HG03571 (cell line): ENCODE data around the gene RCOR3.
"Not testable (repeated sequence)": the region's sequence is repeated elsewhere in the genome, so short reads cannot be mapped to it uniquely, and the experiment has no call there.

Experiments
- ATAC-seq: cut with Tn5 transposase; IDR thresholded peaks from one replicate; pipeline ENCODE4 v1.9.1; 2021; ENCODE audit not compliant: unreplicated experiment

RCOR3 gene

GRCh38 chr1:211260141-211261107, 1.3 kb downstream of the RCOR3 start:
- peak; percentile 35 for ATAC-seq

- ATAC-seq: no peak
Observed at GRCh38 chr1:211261229-211261628, 2.1 kb downstream of the RCOR3 start.

DNA sequence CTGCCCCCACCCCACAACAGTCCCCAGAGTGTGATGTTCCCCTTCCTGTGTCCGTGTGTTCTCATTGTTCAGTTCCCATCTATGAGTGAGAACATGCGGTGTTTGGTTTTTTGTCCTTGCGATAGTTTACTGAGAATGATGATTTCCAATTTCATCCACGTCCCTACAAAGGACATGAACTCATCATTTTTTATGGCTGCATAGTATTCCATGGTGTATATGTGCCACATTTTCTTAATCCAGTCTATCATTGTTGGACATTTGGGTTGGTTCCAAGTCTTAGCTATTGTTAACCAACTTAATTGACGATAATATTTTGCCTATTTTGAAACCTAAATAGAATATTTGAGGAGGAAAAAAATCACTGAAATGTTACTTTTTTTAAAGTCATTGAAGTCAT, 3.9 kb downstream of the RCOR3 start:
- not testable (repeated sequence) for ATAC-seq

DNA sequence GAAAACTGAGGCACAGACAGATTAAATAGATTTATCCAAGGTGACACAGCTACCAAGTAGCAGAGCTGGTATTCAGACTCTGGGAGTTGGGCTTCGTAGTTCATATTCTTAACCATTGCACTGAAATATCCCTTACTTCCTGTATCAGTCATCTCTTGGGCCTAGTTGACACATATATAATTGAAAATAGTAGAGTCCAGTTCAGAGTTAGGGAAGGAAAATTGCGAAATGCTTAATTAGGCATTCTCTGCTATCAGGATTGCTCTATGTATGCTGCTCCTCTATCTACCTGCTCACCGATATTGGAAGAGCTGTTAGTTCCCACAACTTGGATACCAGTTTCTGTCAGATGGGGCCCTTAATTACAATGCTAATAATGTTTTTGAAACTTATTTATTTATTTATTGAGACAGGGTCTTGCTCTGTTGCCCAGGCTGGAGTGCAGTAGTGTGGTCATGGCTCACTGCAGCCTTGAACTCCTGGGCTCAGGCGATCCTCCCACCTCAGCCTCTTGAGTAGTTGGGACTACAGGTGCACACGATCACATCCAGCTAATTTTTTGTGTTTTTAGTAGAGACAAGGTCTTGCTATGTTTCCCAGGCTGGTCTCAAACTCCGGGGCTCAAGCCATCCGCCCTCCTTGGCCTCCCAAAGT, 8.2 kb downstream of the RCOR3 start:
- no peak for ATAC-seq

DNA sequence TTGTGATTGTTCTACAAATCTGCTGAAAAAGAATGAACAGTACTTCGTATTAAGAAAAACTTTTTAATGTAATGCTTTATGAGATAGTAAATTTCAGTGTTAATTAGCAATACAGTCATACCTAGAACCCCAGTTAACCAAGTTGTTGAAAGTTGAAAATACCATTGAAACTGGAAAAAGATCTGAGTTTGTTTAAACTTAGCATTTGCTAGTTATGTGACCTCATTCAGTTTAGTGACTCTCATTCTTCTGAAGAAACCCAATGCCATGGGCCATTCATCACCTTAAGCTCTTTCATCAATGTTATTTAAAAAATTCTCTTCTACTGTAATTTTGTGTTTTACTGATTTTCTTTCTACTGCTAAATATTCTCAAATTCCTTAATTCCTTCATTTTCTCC, 20.2 kb downstream of the RCOR3 start:
- ATAC-seq: no peak

- ATAC-seq: no peak
Observed at GRCh38 chr1:211280910-211281309, 21.7 kb downstream of the RCOR3 start.

DNA sequence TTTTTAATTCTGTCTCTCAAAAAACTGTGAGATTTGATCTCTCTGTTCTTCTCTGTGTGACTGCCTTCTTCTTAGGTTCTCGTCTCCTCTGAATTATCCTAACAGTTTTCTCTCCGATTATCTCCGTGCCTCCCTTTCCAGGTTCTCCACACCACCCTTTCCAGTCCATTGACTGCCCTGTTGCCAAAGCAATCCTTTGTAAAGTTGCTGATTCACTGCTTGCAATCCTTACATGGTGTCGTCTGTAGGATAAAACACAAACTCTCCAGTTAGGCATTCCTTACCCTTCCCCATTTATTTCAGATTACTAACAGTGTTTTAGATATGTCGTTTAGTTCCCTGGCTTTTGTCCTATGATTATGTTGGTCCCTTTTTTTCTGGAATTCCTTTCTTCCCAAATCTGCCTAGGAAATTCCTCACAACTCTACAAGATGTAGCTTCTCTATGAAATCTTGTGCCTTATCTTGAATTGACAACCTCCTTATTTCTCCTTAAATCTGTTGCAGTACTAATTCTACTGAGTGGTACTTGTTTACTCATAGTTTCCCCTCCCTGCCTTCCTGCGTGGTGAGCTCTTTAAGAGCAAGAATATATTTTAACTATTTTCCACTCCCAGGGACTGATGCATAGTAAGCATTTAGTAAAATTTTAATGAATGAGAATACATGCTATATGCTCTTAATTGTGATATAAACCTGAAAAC, 22.3 kb downstream of the RCOR3 start:
- no peak for ATAC-seq

DNA sequence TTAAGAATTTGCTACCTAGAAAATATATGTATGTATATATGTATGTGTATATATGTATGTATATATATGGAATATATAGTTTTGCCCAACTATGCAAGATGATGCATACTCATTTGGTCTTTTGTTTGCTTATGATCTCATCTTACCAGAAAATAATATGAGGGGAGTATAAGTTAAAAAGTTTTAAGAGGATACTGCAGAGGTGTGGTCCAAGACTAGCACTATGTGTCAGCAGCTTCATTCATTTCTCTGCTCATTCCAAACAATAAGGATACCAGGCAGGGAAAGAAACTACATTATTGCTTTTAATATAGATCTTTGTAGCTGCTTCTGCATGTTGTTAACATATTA, 22.8 kb downstream of the RCOR3 start:
- ATAC-seq: no peak

DNA sequence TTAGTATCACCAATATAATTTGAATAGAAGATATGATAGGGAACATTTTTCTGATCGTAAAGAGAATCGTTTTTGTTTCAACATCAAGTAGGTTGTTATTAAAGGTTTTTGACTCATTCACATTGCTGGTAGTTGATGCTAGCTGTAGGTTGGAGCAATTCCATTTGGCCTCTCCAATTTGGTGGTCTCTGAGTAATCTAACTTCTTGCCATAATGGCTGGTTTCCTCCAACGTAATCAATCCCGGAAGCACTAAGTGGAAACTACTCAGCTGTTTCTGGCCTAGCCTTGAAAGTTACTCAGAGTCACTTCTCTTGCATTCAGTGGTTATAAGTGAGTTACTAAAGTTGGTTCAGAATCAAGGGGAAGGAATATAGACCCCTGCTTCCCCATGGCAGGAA, 26.0 kb downstream of the RCOR3 start:
- no peak for ATAC-seq

- ATAC-seq: no peak
Observed at GRCh38 chr1:211287218-211287617, 28.1 kb downstream of the RCOR3 start.

- ATAC-seq: no peak
Observed at GRCh38 chr1:211292411-211292810, 33.2 kb downstream of the RCOR3 start.

- ATAC-seq: no peak
Observed at GRCh38 chr1:211296396-211296795, 37.2 kb downstream of the RCOR3 start.

DNA sequence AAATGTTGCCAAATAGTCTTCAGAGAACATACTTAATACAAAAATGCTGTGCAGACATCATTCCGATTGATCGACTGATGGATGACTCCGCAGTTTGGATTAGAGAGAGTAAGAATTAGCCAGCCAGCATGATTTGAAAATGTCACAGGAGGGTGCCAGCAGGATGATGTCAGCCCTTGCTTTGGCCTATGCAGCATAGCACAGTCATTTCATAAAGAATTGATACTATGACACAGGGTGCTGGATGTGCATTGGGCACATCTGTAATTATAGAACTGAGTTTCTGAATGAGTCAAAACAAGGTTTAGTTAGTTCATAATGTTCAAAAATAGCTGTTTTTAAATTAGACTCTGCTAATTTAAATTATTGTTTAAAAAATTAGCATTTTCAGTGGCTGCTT, 45.9 kb downstream of the RCOR3 start:
- peak; percentile 74 for ATAC-seq

DNA sequence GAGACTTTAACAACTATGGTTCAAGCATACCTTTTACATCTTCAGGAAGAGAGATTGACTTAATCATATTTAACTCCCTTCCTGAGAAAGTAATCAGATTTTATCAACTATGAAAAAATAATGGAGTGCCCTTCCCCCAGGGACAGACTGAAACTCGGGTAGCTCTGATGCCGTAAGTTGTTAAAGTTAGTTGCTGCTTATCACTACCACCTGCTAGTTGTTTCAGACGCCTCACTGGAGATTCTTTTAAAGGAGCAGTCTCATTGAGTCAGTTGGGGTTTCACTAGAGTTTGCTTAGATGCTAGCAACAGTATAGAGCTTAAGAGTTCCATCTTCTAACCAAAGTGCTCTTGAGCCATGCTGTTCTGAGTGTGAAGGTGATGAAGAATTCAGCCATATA, 50.5 kb downstream of the RCOR3 start:
- no peak for ATAC-seq

DNA sequence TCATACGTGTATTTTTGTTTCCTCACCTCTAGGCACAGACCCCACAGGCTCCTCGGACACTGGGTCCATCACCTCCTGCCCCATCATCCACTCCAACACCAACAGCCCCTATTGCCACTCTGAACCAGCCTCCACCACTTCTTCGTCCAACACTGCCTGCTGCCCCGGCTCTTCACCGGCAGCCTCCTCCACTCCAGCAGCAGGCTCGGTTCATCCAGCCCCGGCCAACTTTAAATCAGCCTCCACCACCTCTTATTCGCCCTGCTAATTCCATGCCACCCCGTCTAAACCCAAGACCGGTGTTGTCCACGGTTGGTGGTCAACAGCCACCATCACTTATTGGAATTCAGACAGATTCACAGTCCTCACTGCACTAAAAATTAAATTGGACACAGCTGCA, 54.2 kb downstream of the RCOR3 start:
- no peak for ATAC-seq

DNA sequence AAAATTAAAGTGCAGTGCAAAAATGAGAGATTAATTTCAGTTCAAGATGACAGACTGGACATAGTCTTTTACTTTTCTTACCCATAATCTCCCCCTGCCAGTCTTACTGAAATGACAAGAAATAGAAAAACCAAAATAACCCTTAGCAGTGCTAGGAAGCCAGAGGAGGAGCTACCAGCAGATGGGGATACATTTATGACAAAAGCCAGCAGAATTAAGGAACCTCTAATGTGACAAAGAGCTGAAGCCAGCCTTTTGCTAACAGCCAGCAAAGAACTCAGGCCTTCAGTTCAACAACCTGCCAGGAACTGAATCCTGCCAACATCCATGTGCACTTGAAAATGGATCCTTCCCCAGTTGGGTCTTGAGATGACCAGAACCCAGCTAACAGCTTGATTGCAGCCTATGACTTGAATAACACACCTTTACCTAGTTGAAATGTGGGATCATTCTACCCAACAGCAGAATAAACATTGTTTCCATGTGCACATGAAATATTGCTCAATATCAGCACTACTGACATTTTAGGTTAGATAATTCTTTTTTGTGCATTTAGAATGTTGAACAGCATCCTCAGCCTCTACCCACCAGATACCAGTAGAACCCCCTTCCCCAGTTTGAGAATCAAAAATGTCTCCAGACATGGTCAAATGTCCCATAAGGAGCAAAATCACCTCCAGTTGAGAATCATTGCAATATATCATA, 59.6 kb downstream of the RCOR3 start:
- ATAC-seq: no peak

DNA sequence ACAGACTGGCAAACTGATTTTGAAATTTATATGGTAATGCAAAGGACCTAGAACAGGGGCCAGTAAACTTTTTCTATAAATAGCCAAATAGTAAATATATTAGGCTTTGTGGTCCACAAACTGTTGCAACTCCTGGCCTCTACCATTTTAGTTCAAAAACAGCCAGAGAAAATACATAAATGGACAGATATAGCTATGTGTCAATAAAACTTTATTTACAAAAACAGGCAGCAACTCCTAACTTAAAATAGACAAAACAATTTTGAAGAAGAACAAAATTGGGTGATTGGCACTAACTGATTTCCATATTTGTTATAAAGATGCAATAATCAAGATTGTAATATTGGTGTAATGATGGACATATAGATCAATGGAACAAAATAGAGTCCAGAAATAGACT, 60.7 kb downstream of the RCOR3 start:
- no peak for ATAC-seq

GRCh38 chr1:211320980-211321379, 61.8 kb downstream of the RCOR3 start:
- ATAC-seq: no peak

DNA sequence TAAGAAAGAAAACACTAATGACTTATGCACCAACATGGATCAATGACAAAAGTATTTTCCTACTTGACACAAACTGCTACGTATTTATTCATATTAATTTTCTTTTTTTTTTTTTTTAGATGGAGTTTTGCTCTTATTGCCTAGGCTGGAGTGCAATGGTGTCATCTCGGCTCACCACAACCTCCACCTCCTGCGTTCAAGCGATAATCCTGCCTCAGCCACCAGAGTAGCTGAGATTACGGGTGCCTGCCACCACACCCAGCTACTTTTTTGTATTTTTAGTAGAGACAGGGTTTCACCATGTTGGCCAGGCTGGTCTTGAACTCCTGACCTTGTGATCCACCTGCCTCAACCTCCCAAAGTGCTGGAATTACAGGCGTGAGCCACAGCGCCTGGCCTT, 62.5 kb downstream of the RCOR3 start:
- not testable (repeated sequence) for ATAC-seq

- peak; percentile 42 for ATAC-seq
Observed at GRCh38 chr1:211323156-211324063, 64.2 kb downstream of the RCOR3 start.
